Measurements from ENCODE around the gene CTSE.

CTSE gene

DNA sequence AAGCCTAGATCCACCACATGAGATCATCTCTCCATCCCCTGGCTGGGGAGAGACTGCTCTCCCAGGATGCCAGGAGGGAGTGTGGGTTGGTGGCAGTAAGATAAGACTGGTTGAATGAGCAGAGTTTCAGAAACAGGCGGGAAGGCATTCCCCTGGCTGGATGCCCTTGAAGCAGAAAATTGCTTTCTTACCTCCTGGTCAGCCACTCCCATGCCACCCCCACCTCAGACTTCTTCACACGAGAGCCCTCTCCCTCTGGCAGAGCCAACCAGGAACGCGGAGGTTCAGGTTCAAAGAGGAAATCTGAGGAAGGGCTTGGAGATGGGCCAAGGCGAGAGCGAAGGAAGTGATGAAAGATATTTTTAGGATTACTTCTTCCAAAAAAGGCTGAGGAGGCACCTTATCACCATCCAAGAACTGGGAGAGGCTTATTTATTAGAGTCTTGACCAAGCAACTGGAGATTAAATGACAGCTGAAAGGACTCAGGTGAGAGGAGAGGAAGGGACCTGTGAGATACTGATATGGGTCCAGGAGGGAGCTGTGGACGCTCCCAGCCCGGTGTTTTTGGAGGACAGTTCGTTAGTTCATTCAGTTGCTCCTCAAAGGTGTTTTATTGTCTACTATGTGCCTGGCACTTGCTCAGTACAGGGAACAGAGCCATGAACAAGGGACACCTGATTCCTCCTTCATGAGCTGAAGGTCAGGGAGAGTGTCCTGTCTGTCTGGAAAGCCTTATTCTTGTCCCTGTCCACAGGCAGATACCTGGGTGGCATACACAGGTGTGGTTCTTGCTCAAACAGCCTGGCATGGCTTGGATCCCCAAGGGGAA, 61.5 kb downstream of the CTSE start:
- H3K27ac ChIP-seq, result no peak overlapping the region
- no peaks in the 10 kb centered on the region for H3K36me3 ChIP-seq
- TF ChIP-seq CTCF (IDR thresholded peaks at IDR 0.05), result no peak
- H3K4me3 ChIP-seq (ENCODE audit: low read depth in 1 of 2, low read length in 1 of 2), result no peak overlapping the region
- peaks cover 22% of the 10 kb centered on the region for H3K27me3 ChIP-seq
- H3K9me3 ChIP-seq, result no peaks in the 10 kb centered on the region
- no peaks in the 10 kb centered on the region for H3K4me1 ChIP-seq (ENCODE audit: control insufficient read depth in 1 of 2, insufficient read depth in 1 of 2, low read depth in 1 of 2, low read length in 1 of 2)

DNA sequence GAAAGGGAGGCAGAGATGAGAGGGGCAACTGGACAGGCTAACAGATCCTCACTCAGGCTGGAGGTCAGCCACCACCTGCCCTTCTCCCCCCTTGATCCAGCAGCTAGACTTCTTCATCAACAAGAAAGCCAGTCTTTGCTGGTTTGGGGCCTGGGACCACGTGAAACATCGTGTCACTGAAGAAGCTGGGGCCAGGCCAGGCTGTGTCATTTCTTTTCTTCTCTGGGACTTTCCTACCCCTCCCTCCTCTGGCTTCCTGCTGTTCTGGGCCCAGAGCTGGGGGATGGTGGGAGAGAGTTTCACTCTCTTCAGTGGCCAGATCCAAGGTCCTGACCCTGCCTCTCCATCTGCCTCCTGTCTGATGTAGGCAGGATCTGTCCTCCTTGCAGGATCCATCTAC, 62.3 kb downstream of the CTSE start:
- Histone ChIP-seq H3K4me1 (ENCODE audit: control insufficient read depth in 1 of 2, insufficient read depth in 1 of 2, low read depth in 1 of 2, low read length in 1 of 2) (no peaks in the 10 kb centered on the region), H3K27me3 (peaks cover 24% of the 10 kb centered on the region), H3K36me3 (no peaks in the 10 kb centered on the region), H3K9me3 (no peaks in the 10 kb centered on the region), H3K4me3 (ENCODE audit: low read depth in 1 of 2, low read length in 1 of 2) (no peak overlapping the region), H3K27ac (no peak overlapping the region)
- no peak for TF ChIP-seq CTCF (IDR thresholded peaks at IDR 0.05)

GRCh38 chr1:205959789-205960188, 63.9 kb downstream of the CTSE start:
- no peaks in the 10 kb centered on the region for H3K4me1 ChIP-seq (ENCODE audit: control insufficient read depth in 1 of 2, insufficient read depth in 1 of 2, low read depth in 1 of 2, low read length in 1 of 2)
- H3K4me3 ChIP-seq (ENCODE audit: low read depth in 1 of 2, low read length in 1 of 2), result no peak overlapping the region
- H3K36me3 ChIP-seq, result no peaks in the 10 kb centered on the region
- peaks cover 26% of the 10 kb centered on the region for H3K27me3 ChIP-seq
- no peak for TF ChIP-seq CTCF (IDR thresholded peaks at IDR 0.05)
- H3K9me3 ChIP-seq, result no peaks in the 10 kb centered on the region
- H3K27ac ChIP-seq, result no peak overlapping the region
